ENCODE measurements around the gene FYCO1. TPM values are rescaled to one million over a fixed set of nuclear protein-coding genes. Genes with fewer than 3 reads are reported as not detected.
A peak's percentile ranks its signal among the peaks of the same experiment; 100 is the strongest.
"Not testable (repeated sequence)": the region's sequence is repeated elsewhere in the genome, so short reads cannot be mapped to it uniquely, and the experiment has no call there.

FYCO1 gene
- total RNA-seq (2014; rRNA removed; shearing (Covaris generic)) = 8.5 and 9.7 TPM in 2 replicates

- DNase-seq (ENCODE audit: low spot score) = peak; percentile 68
These were observed at the start of gene FYCO1 for GRCh38 chr3:45995236-45996192. FYCO1 (minus strand) TSS chr3:45995824; CDS start chr3:45984910, 10,914 bp downstream.

DNA sequence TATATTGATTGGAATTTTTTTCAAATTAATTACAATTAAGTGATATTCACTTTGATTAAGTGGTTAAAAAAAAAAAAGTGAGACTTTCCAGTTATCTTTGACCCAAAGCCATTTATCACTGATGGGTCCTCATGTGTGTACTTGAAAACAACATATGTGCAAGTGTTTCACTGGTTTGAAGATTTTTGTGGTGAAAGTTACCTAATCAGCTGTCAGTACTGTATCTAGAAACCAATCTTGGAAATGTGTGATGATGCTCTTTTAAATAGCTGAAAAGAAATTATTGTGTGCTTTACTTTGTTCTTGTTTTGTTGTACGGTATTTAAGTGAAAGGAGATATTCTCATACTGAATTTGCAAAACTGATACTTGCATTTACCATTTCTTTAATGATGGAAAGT lies 43.3 kb upstream of the FYCO1 start:
- no peak for DNase-seq (ENCODE audit: low spot score)

DNA sequence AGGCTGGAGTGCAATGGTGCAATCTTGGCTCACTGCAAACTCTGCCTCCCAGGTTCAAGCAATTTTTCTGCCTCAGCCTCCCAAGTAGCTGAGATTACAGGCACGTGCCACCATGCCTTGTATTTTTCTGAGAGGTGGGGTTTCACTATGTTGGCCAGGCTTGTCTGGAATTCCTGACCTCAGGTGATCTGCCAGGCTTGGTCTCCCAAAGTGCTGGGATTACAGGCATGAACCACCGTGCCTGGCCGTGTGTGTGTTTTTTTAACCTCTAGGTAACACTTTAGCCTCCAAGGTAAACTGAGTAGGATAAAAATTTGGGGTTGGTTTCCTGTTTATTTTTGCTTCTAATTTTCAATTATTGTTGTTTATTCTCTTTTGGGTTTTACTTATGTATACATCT lies 42.4 kb upstream of the FYCO1 start:
- not testable (repeated sequence) for DNase-seq (ENCODE audit: low spot score)

DNA sequence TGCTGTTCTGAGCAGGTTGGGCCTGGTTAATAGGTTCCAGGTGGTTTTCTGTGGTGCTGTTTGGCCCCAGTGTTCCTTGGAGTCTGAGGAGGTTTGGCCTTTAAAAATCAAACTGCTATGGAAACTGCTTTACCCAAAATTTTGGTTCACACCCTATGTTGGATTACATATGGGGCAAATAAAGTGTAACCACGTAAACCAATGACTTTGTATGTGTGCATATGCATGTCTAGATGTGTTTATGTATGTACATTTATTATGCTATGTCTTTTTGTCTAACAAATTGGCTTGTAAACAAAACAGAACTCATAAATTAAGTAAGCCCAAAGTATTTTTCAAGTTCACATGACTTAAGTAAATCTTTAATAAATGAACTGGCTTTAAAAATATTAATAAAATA lies 40.6 kb upstream of the FYCO1 start:
- DNase-seq (ENCODE audit: low spot score) = no peak

GRCh38 chr3:46031747-46032146 lies 36.1 kb upstream of the FYCO1 start:
- no peak for DNase-seq (ENCODE audit: low spot score)

DNA sequence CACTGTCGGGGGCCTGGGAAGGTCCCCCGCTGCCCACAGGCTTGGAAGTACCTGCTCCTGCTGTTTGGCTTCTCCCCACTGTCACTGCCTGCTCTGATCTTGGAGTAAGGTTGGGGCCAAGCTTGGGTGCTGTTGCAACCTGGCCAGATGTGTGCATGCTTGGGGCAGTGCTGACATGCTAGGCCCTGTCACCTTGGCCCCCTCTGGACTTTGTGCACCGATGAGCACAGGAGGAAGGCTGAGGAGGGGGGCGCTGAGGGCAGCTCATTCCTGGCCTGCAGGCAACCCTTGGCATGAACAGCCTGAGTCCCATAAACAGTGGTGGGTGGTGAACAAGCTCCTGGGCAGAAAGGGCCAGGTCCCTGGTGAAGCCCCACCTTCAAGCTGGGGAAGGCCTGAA lies 35.6 kb upstream of the FYCO1 start:
- DNase-seq (ENCODE audit: low spot score) = no peak

- DNase-seq (ENCODE audit: low spot score) = no peak
These were observed 35.0 kb upstream of the FYCO1 start for GRCh38 chr3:46030626-46031025.

DNA sequence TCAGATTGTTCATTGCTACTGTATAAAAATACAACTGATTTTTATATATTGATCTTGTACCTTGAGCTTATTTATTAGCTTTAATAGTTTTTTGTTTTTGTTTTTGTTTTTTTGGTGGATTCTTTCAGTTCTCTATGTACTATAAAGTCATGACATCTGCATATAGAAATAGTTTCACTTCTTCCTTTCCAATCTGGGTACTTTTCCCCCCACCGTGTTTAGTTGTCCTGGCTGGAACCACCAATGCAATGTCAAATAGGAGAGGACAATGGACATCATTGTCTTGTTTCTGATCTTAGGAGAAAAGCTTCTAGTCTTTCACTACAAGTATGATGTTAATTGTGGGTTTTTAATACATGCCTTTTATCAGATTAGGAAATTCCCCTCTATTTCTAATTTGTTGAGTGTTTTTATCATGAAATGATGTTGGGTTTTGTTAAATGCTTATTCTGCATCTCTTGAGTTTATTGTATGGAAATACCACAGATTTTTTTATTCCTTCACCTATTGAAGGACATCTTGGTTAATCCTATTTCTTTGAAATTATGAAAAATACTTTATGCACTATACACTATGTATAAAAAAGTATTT lies 34.4 kb upstream of the FYCO1 start:
- no peak for DNase-seq (ENCODE audit: low spot score)

DNA sequence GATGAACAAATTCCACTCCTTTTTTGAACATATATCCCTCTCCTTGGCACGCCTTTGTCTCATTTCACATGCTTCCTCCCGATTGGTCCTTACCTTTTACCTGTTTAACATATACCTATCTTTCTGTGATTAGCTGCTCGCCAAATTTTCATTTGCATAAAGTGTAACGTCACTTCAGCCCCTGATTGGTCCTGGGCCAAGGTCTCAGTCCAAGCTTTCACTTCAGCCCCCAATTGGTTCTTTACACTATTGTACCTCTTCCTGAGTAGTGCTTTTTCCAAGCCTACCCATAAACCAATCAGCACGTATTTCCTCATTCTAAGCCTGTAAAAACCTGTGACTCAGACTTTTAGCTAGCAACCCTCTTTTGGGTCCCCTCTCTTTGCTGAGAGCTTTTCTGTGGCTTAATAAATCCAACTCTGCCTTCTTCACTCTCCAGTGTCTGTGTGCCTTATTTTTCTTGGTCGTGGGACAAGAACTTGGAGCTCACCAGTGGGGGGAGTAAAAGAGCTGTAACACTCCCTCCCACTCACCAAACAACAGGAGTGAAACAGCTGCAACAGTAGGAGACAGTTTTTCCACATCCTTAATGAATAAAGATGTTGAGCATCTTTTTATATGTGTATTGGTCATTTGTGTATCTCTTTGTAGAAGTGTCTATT lies 32.2 kb upstream of the FYCO1 start:
- DNase-seq (ENCODE audit: low spot score) = no peak

DNA sequence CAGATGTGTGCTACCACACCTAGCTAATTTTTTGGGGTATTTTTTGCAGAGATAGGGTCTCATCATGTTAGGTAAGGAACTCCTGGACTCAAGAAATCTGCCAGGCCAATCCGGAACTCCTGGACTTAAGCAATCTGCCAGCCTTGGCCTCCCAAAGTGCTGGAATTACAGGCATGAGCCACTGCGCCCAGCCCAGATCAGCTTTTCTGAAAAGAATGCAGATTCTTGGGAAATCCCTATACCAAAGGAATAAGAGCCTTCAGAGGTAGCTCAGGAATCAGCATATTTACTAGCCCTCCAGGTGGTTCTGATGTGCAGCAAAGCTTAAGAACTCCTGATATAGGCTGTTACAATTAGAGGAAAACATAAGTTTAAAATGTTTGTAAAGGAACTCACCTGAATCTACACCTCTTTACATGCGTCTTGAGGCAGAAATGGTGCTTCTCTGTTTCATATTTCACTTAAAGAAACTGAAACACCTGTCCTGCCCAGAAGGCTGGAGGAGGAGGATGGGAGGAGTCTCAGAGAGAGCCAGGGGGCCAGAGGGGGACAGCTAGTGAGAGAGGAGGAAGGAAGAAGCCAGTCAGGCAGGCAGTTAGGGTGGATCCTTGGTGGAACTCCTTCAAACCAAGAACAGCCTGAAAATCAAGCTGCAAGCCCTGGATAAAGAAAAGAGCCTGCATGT lies 31.5 kb upstream of the FYCO1 start, which contains the start of gene XCR1:
XCR1 (minus strand) TSS at position 463 of the 685 bp plus-strand sequence. CDS start 5,536 bp downstream, outside the sequence.
- DNase-seq (ENCODE audit: low spot score) = no peak

DNA sequence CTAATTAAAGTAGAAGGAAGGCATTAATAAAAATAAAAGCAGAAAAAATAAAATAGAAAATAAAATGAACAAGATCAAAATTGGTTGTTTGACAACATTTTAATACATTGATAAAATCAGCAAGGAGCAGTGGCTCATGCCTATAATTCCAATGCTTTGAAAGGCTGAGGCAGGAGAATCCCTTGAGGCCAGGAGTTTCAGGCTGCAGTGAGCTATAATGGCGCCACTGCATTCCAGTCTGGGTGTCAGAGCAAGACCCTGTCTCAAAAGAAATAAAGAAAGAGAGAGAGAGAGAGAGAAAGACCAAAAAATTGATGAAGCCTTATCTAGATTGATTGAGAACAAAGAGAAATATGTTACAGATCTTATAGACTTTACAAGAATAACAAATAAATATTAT lies 29.5 kb upstream of the FYCO1 start:
- no peak for DNase-seq (ENCODE audit: low spot score)

DNA sequence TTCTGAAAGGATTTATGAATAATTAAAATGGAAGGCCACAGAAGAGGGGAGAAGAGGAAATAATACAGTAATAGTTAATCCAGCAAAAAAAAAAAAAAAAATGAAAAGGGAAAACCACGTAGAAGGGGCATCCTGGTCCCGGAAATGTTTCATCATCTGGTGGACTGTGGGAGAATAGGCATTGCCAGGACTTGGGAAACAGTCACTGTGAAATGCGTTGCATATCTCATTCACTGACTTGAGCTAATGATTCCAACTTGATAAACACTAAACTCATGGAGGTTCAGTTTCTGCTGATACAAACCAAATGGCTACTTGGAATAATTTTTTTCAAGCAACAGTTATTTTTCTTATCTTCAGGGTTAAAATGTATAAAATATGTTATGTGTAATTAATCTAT lies 28.5 kb upstream of the FYCO1 start:
- no peak for DNase-seq (ENCODE audit: low spot score)

- no peak for DNase-seq (ENCODE audit: low spot score)
These were observed 27.5 kb upstream of the FYCO1 start for GRCh38 chr3:46022909-46023785.

DNA sequence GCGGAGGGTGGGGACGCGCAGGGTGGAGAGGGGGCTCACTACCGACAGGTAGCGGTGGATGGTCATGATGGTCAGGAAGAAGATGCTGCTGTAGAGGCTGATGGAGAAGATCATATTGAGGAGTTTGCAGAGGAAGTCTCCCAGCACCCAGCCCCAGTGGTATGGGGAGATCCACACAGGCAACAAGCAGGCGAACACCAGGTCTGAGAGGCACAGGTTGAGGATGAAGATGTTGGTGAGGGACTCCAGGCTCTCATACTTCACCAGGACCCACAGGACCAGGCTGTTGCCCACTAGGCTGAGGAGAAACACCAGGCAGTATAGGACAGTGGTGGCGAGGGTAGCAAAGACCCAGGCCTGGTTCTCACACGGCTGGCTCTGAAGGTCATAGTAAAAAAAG lies 25.9 kb upstream of the FYCO1 start:
- DNase-seq (ENCODE audit: low spot score) = no peak

DNA sequence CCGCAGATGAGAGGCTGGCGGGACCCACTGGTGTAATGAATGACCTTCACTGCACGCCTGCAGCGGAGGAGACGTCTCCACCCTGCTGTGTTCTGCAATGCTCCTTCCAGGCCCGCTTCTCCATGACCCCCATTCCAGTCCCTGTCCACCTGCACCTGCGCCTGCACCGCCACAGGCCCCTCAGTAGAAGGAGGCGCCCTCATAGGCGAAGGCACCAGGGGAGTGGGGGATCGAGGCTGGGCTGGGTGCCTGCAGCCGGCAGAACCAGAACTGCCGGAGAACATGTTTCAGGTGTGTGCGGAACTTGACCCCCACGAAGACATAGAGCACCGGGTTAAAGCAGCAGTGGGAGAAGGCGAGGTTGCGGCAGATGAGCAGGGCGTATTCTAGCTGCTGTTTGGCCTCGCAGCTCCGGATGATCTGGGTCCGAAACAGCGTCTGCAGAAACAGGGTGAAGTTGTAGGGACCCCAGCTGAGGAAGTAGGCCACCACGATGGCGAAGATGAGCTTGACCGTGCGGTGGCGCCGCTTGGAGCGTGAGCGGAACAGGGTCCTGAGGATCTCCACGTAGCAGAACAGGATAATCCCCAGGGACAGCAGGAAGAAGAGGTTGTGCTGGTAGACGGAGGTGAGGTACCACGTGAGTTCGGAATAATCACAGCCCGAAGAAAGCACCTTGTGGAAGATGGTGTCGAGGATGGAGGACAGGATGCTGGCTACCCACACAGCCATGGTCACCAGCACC lies 25.3 kb upstream of the FYCO1 start:
- no peak for DNase-seq (ENCODE audit: low spot score)

GRCh38 chr3:46019707-46020106 lies 24.1 kb upstream of the FYCO1 start:
- DNase-seq (ENCODE audit: low spot score) = no peak

GRCh38 chr3:46017720-46018119 lies 22.1 kb upstream of the FYCO1 start:
- DNase-seq (ENCODE audit: low spot score) = no peak

DNA sequence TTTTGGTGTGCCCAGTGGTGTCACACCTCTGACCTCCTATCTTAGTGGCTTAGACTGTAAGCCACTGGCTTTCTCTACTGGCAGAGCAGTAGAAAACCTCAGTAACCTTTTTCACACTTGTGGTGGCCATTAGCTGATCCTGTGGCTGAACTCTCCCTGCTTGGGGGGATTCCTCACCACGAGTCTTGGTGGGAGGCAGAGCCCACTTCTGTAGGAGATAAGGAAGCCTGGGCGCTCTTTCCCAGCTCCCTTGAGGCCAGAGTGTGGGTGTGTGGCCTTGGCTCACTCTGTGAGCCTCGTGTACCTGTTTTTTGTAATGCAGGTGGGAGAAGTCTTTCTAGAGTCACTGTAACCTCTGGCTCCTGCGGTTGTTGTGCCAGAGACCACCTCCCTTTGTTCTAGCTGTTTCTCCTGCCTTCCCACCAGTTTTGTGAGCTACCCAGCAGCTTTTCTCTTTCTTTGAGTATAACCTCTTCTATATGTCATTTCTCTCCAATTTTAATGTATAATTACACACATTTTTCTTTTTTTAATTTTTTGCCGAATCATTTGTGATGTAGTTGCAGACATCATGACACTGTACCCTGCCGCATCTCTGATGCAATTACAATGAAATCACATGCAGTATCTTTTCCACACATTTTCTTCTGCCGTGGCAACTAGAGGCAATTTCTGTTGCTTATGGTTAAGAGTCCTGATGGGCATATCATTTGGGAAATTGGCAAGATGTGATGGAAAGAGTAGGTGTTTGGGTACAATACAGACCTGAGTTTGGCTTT lies 17.9 kb upstream of the FYCO1 start:
- no peak for DNase-seq (ENCODE audit: low spot score)

DNA sequence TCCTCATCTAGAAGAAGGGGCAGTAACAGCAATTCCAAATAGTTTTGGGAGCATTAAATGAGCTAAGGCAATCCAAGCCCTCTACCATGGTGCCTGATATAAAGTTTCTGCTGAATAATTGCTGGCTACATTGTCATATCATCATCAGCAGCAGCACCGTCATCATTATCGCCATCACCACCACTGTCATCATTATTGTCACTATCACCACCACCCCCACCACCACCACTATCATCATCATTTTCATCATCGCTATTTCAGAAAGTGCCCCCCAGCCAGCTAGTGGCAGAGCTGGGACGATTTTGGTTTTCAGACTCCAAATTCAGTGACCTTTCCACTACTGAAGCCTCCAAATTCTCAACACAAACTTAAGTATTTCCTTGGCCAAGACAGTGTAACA lies 16.6 kb upstream of the FYCO1 start:
- no peak for DNase-seq (ENCODE audit: low spot score)
